HT-29 (cell line): Measurements from ENCODE around the gene ZNF607. TPM values are rescaled to one million over a fixed set of nuclear protein-coding genes. Genes with fewer than 3 reads are reported as not detected.

ENCODE experiments used
- DNase-seq: peaks from one replicate; pipeline ENCODE4 v3.0.0-alpha.2; 2015; ENCODE audit warnings: low spot score
- small RNA-seq: library from RNA; depleted of rRNA; stranded (forward); fragments of <200 nt; gene quantifications from one replicate; pipeline ENCODE3, GENCODE V24; 2014
- total RNA-seq: library from RNA; depleted of rRNA; stranded (reverse); fragments of >200 nt; shearing (Covaris generic); gene quantifications from 2 replicates; pipeline ENCODE4 v1.2.3, GENCODE V29; 2014; rRNA removed

Gene ZNF607
- total RNA-seq, 1 experiment from 2014 or later: 0.46 TPM

GRCh38 chr19:37654118-37654517 is 65.4 kb downstream of the ZNF607 start:
- DNase-seq: no peak

Small RNAs within 50 kb of the gene (small RNA-seq; reads per million reads assigned to genes)
- not detected for gene SELENOKP1

Other genes with a start within 250 kb of the ZNF607 start
- gene ZNF793, start 212.8 kb downstream of the ZNF607 start, total RNA-seq: not detected in 2 replicates
- gene ZNF571, start 125.0 kb downstream of the ZNF607 start, total RNA-seq: 0.03 and 0.10 TPM in 2 replicates
- 0.03 TPM in 1 of 2 replicates, not detected in the other for gene ZNF540, start 124.9 kb downstream of the ZNF607 start, total RNA-seq
- gene ZFP30, start 64.3 kb downstream of the ZNF607 start, total RNA-seq: not detected in 2 replicates
- gene ZNF573, start 59.8 kb upstream of the ZNF607 start, total RNA-seq: 0.48 and 0.97 TPM in 2 replicates
- not detected in 2 replicates for gene WDR87, start 186.8 kb upstream of the ZNF607 start, total RNA-seq
- gene SIPA1L3, start 187.4 kb upstream of the ZNF607 start, total RNA-seq: 86.4 and 98.5 TPM in 2 replicates